Activated CD4-positive, alpha-beta T cell treated with anti-CD3 and anti-CD28 coated beads, Interleukin-10, Interleukin-2, amounts not matched to agents 100 ng/mL and 50 ng/mL, durations not matched to agents 16 hours and 8 hours (primary cell): Measurements from ENCODE around the gene ARHGAP45.

Experiments used
- DNase-seq: peaks from one replicate; pipeline ENCODE4 v3.0.0-alpha.2; 2020

ARHGAP45 gene

DNA sequence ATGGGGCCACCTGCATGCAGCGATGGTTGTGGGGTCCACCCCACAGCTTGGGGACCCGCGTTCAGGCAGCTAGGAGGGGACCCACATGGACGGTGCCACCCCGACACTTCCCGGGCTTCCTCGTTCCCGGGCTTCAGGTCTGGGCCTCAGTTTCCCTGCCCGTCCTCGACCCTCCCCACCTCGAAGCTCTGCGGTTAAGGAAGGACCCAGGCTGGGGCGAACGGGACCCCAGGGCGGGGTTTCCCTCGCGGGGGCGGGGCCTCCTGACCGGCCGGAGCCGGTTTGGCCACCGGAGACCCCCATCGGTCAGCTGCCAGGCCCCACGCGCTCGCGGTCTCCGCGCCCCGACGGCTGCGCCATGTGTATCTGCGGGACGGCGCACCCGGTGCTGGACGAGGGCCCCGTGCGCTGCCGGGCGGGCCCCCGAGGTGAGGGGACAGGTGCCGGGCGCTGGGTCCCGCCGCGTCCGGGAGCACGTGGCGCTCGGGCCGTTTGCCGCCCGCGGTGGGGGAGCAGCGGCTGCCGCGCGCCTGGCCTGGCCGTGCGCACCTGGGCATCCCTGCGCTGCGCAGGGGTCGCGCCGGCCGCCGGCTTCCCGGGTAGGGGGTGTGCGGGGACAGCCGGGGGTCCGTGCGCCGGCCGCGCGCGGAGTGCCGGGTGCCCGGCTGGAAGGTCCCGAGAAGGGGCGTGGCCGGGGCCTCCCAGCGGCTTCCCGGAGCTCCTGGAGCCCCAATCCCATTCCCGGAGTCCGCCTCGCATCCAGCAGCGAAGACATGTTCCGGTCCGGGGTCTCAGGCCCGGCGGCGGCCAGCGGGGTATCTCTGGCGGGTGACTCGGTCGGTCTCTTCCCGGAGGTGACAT, 4.2 kb downstream of the ARHGAP45 start:
- no peak for DNase-seq

DNA sequence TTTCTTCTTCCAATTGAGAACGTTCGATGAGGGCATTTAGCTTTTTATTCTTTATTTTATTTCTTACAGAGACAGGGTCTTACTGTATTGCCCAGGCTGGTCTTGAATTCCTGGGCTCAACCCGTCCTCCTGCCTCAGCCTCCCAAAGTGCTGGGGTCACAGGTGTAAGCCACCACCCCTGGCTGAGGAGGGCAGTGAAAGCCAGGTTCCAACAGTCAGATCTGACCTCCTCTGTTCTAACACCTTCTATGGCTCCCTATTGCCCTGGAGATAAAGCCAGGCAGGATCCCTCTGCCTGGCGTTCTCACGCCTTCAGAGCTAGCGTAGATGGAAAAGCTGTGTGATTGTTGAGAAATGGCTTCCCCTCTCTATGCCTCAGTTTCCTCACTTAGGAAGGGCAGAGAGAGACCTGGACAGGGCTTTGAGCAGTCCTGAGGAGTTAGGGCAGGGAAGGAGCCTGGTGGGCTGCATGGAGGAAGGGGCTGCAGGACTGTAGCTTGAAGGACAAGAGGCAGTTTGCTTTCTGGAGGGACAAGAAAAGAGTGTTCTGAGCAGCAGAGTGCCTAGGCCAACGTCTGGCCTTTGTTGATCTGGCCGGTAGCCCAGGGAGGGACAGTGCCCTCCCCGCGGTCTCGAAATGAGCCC, 5.5 kb downstream of the ARHGAP45 start:
- no peak for DNase-seq

DNA sequence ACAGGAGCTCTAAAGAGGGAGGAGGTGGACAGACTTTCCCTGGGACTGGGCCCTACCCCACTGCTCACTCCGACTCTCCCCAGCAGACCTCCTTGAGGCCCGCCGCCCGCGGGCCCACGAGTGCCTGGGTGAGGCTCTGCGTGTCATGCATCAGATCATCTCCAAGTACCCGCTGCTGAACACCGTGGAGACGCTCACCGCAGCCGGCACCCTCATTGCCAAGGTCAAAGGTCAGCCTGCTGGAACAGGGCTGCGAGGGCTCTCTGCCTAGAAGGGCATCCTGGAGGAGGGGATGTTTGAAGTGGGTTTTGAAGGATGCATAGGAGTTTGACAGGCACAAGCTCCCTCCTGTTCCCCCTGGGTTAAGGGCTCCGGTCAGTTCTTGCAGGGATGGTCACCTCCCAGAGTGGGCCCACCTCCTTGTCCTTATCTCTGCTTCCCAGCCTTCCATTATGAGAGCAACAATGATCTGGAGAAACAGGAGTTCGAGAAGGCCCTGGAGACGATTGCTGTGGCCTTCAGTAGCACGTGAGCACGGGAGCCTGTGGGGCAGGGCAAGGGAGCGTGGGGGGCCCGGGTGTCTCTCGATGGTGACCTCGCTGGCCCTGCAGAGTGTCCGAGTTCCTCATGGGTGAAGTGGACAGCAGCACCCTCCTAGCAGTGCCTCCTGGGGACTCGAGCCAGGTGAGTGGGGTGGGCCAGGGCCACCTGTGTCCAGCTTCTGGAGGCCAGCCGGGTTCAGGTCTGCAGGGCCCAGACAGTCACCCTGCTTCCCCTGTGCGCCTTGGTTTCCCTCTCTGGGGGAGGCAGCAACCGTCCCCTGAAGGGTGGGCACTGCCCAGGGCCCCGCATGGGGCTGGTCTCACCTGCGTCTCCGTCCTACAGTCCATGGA, 6.3 kb downstream of the ARHGAP45 start:
- no peak for DNase-seq

DNA sequence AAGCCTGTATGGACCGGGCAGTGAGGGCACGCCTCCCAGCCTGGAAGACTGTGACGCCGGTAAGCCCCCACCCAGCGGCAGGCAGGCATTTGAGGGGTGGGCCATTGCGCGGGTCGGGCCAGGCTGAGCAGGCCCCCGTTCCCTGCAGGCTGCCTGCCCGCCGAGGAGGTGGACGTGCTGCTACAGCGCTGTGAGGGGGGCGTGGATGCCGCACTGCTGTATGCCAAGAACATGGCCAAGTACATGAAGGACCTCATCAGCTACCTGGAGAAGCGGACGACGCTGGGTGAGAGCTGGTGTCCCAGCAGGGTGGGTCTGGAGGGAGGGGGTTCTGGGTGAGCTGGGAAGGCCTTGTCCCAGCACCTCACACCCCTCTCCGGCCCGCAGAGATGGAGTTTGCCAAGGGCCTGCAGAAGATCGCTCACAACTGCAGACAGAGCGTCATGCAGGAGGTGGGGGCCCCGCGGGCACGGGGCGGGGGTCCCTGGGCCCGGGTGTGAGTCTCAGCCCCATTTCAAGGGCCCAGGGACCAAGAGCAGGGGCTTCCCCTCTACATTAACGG, 7.1 kb downstream of the ARHGAP45 start:
- DNase-seq: no peak

DNA sequence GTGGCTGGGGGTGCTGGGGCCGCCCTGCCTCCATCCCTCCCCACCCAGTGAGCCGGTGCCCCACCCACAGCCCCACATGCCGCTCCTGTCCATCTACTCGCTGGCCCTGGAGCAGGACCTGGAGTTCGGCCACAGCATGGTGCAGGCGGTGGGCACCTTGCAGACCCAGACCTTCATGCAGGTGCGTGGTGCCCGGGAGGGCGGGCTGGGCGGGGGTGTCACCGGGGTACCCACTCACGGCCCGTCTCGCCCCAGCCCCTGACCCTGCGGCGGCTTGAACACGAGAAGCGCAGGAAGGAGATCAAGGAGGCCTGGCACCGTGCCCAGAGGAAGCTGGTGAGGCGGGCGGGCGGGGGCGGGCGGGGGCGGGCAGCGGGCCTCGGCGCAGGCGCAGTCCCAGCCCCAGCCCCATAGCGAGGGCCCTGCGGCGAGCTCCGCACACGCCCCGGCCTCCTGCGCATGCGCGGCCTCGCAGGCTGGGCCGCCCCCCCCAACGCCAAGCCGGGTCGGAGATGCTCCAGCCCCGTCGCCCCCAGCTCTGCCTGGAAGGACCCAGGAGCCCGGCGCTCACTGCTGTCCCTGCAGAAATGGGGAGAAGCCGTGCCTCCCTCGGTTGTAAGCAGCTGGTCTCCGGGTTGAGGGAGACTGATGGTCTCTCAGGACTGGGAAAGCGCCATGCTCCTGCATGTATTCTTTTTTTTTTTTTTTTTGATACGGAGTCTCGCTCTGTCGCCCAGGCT, 7.7 kb downstream of the ARHGAP45 start:
- peak; percentile 91 for DNase-seq

DNA sequence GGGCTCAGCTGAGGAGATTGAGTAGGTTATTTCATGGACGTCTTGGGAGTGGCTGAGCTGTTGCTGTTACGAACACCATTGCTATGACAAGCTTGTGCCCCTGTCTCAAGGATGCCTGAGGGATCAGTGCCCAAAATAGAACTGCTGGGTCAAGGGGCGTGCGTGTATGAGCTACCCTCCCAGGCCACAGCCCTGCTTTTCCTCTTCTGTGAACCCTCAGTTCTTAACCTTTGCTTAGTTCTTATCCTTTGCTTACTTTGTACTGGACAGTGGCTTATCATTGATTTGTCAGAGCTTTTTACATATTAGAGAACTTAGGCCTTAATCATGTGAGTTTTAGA, 9.0 kb downstream of the ARHGAP45 start:
- no peak for DNase-seq

DNA sequence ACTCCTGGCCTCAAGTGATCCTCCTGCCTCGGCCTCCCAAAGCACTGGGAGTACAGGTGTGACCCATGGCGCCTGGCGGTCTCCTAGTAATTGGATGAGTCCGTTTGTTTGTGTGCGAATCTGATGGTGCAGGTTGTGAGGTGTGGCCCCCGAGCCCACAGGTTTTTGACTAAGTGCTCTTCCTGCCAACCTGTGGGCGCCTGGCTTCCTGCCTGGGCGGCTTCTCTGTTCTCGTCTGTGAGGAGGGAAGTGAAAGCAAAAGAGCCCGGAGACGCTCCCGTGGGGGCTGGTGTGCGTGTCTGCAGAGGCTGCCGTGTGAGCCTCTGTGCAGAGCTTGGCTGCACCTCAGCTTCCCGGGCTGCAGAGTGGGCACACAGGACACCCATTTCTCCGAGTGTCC, 10.0 kb downstream of the ARHGAP45 start:
- DNase-seq: peak; percentile 96

DNA sequence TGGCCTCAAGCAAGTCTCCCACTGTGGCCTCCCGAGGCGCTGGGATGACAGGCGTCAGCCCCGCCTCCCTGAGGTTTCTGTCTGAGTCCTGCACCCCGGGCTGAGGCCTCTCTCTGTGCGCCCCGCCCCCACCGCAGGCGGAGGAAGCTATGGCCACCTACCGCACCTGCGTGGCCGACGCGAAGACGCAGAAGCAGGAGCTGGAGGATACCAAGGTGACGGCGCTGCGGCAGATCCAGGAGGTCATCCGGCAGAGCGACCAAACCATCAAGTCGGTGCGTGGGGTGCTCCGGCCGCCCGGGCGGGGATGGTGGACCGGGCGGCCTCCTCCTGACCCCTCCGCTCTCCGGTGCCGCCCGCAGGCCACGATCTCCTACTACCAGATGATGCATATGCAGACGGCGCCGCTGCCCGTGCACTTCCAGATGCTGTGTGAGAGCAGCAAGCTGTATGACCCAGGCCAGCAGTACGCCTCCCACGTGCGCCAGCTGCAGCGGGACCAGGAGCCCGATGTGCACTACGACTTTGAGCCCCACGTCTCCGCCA, 12.7 kb downstream of the ARHGAP45 start:
- DNase-seq: peak; percentile 91

DNA sequence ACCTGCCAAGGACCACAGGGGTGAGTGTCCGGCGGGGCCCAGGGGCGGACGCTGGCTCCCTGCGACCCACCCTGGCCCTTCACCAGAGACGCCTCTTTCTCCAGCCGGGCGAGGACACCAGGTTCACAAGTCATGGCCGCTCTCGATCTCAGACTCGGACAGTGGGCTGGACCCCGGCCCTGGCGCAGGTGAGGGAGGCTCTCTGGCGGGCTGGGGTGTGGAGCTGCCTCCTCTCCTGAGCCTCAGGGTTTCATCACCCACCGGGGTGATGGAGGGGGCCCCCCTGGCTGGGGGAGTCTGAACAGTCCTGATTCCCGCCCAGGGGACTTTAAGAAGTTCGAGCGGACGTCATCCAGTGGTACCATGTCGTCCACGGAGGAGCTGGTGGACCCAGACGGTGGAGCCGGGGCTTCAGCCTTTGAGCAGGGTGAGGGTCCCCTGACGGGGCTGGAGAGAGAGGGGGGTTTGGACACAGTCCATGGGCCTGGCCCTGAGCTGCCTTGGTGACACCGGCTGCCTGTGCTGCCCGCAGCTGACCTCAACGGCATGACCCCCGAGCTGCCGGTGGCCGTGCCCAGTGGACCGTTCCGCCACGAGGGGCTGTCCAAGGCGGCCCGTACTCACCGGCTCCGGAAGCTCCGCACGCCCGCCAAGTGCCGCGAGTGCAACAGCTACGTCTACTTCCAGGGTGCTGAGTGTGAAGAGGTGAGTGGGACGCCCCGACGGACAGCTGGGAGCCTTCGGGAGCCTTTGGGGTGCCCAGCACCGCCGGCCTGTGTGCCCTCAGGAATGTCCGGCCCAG, 13.6 kb downstream of the ARHGAP45 start:
- no peak for DNase-seq

DNA sequence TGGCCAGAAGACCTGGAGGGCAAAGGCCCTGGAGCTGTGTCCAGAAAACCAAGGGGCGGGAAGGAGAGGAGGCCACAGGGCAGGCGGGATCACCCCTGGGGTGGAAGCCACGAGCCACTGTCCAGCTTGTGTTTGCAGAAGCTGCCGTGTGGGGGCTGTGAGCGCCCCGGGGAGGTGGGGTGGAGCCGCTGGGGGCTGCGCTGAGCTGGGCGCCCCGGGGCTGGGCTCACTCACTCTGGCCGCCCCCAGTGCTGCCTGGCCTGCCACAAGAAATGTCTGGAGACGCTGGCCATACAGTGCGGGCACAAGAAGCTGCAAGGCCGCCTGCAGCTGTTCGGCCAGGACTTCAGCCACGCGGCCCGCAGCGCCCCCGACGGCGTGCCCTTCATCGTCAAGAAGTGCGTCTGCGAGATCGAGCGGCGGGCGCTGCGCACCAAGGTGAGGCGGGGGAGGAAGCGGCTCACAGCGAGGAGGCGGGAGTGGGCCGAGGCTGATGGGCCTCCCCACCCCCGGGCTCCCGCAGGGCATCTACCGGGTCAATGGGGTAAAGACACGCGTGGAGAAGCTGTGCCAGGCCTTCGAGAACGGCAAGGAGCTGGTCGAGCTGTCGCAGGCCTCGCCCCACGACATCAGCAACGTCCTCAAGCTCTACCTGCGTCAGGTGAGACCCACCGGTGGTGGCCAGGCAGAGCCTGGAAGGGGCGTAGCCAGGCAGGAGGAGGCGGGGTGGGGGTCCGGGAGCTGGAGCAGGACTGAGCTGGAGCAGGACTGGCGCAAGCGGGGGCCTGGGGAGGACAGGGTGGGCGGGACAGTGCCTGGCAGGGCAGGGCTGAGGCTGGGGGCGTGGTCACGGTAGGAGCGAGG, 14.6 kb downstream of the ARHGAP45 start:
- no peak for DNase-seq

DNA sequence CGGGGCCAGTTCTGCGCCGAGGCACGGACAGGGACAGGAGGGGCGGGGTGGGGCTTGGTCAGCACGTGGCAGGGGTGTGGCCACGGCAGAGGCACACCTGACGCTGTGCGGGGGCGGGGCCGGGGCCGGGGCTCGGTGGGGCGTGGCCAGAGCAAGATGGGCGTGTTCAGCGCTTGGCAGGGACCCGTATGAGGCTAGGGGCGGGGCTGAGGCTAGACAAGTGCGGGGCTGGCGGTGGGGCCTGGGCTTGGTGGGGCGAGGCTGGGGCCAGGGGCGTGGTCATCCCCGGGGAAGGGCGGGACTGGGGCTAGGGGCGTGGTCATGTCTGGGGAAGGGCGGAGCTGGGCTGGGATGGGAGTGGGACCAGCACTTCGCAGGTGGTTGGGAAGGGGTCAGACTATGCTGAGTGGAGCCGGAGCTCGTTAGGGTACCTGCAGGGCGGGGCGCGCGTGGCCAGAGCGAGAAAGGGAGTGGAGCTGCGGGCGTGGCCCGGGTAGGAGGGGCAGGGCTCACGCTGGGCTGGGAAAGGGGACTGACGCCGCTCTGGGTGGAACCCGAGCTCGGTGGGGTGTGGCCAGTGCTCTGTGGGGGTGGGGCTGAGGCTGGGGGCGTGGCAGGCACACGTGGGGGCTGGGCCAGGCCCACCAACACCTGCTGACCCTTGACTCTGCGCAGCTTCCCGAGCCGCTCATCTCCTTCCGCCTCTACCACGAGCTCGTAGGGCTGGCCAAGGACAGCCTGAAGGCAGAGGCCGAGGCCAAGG, 15.4 kb downstream of the ARHGAP45 start:
- peak; percentile 86 for DNase-seq

DNA sequence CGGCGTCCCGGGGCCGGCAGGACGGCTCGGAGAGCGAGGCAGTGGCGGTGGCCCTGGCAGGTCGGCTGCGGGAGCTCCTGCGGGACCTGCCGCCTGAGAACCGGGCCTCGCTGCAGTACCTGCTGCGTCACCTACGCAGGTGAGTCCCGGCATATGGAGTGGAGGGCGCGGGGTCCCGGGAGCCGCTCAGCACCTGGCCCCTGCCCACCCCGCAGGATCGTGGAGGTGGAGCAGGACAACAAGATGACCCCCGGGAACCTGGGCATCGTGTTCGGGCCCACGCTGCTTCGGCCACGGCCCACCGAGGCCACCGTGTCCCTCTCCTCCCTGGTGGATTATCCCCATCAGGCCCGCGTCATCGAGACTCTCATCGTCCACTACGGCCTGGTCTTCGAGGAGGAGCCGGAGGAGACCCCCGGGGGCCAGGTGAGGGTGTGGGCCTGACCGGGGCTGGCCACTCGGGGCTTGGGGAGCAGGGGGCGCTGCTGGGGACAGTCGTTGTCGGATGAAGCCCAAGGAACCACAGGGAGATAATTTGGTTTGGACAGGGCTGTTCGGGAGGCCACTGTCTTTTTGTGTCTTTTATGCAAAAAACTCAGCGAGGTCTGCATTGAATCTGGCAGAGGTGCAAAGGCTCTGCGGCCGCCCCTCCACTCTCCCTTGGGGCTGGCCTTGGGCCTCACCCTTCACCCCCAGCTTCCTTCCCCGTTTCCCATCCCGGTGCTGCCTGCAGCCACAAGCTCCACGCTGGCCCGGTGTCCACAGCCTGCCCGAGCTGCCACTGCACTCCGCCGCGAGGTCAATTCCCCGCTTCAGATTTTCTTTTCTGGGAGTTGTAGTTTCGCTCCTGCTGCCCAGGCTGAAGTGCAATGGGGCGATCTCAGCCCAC, 16.2 kb downstream of the ARHGAP45 start:
- no peak for DNase-seq

DNA sequence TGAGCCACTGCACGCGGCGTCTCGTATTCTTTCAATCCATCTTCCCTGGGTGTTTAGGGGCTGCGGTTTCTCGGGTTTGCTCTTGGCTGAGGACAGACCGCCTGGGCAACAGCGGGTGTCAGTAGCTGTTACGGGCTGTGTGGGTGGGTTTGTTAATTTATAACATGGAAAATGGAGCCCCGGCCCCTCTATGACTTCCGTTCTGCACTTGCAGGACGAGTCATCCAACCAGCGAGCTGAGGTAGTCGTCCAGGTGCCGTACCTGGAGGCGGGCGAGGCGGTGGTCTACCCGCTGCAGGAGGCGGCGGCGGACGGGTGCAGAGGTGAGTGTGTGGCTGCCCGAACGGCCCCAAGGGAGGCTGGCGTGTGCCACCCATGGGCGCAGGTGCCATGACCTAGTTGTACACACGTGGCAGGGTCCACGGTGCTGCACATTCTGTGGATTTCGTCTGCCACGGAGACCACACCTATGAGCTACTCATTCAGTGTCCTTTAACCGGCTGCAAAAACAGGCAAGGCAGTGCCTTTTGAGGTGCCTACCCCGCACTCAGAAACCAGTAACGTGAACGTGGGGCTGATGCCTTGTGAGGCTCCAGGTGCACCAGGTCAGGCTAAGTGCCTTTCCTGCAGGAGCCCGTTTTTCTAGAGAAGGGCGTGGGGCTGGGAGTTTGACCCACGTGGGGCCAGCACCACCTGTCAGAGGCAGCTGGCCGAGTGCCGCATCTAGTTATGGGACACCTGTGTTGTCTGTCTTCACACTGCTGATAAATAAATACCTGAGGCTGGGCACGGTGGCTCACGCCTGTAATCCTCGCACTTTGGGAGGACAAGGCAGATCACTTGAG, 17.3 kb downstream of the ARHGAP45 start:
- DNase-seq: no peak

DNA sequence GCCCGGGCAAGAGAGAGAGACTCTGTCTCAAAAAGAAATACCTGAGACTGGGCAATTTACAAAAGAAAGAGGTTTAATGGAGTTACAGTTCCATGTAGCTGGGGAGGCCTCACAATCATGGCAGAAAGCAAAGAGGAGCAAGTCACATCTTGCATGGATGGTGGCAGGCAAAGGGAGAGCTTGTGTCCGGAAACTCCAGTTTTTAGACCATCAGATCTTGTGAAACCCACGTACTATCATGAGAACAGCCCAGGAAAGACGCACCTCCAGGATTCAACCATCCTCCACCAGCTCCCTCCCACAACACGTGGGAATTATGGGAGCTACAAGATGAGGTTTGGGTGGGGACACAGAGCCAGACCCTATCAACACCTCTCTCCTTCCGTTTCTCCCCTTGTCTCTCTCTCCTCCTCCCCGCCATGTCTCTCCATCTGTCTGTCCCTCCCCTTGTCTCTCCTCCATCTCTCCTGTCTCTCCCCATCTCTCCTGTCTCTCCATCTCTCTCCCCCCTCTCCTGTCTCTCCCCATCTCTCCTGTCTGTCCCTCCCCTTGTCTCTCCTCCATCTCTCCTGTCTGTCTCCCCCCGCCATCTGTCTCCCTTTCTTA, 18.2 kb downstream of the ARHGAP45 start:
- no peak for DNase-seq

DNA sequence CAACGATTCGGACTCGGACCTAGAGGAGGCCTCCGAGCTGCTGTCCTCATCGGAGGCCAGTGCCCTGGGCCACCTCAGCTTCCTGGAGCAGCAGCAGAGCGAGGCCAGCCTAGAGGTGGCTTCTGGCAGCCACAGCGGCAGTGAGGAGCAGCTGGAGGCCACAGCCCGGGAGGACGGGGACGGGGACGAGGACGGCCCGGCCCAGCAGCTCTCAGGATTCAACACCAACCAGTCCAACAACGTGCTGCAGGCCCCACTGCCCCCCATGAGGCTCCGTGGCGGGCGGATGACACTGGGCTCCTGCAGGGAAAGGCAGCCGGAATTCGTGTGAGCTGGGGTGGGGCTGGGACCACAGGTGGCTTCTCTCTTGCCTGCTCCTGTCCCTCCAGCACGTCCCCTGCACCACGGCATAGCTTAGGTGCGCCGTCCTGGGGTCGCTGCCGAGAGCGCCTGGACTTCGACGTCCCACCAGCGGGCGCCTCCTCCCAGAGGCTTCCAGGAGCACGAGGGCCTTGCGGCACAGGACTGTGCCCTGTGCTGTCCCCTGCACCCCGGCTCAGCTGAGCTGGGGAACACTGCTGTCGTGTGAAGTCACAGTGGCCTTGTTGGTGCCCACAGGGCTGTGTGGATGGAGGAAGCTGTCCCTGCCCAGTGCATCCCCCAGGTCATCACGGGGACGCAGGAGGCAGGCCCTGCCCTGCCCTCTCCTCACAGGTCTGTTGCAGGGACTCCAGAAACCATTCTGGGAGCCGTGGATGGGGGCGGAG, 18.9 kb downstream of the ARHGAP45 start:
- DNase-seq: no peak

DNA sequence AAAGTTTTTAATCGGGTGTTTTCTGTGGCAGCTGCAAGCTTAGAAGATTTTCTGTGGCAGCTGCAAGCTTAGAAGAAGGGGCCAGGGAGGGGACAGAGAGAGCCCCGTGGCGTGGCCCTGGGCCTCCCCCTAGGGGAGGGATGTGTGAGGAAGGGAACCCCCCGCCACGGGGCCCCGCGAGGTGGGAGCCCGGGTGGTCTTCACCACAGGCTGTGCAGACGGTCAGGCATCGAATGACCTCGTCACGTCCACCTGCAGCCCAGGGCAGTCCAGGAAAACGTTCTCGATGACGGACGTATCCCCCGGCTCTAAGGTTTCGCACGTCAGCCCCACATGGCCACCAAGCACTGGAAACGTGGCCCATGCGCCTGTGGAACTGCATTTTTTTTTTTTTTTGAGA, 19.6 kb downstream of the ARHGAP45 start:
- no peak for DNase-seq
